GM21717 (cell line): Measurements from ENCODE around the gene OGT.

Experiments
- ATAC-seq: cut with Tn5 transposase; IDR thresholded peaks from one replicate; pipeline ENCODE4 v1.9.1; 2021; ENCODE audit warnings: mild to moderate bottlenecking, moderate library complexity; ENCODE audit not compliant: unreplicated experiment

Gene OGT

DNA sequence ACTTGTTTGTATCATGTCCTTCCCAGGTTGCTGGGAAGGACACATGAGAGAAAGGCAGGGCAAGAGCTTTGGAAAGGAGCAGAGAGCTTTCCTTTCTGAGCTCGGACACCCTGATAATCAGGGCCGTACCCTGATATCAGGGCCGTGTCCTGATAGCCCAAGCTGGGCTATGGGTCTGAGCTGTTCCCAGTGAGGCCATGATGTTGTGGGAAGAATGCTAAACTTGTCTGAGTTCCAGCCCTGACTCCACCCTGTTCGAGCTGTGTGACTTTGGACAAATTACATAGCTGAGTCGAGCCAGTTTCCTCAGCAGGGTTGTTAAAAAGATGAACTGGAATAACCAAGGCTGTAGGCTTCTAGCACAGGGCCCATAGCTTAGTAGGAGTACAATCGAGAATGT, 88.7 kb downstream of the OGT start:
- no peak for ATAC-seq

- no peak for ATAC-seq
These were observed 89.2 kb downstream of the OGT start for GRCh38 chrX:71622032-71622575.

GRCh38 chrX:71622576-71623450, 89.9 kb downstream of the OGT start:
- ATAC-seq: peak; percentile 52

DNA sequence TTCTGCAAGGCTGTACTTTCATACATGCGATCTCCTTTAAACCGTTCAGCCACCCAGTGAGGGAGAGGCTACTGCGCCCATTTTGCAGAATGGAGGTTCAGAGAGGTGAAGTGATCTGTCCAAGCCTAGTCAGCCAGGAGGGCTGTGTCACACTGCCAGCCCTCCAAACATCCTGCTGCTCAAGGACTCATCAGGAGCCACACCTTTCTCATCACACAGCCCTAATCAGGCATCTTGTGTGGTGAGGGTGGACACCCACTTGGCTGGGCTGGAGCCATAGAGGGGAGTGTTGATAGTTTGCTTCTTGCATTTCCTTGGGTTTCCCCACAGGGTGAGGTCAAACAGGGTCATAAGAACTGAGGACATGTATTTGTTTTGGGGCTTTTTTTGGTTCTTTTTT, 90.8 kb downstream of the OGT start:
- no peak for ATAC-seq

DNA sequence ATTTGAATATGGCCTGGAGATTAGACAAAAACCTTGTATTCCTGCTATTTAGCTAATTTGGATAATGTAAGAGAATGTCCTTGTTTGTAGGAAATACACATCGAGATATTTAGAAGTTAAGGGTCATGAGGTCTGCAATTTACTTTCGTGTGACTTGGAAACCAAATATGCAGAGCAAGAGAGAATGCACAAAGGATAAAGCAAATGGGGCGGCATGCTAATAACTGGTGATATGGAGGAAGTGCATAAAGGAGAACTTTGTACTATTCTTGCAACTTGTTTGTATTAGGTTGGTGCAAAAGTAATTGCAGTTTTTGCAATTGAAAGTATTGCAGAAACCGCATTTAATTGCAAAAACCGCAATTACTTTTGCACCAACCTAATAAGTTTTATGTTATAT, 92.6 kb downstream of the OGT start:
- ATAC-seq: no peak
